ENCODE data around the gene AP1G2. TPM values are rescaled to one million over a fixed set of nuclear protein-coding genes. Genes with fewer than 3 reads are reported as not detected.
"Not testable (repeated sequence)": the region's sequence is repeated elsewhere in the genome, so short reads cannot be mapped to it uniquely, and the experiment has no call there.

Gene AP1G2
- total and polyA plus RNA-seq, 2 of the 13 experiments (the other 11 are each of a cell fraction or from before 2014, with no cell fraction given), result 96.9 to 611 TPM

GRCh38 chr14:23609411-23610089, 42.0 kb upstream of the AP1G2 start (continued):
- TF ChIP-seq ARID5B (CRISPR knock-in tag; IDR thresholded peaks at IDR 0.05) (peak; percentile 95), NR0B2 (CRISPR knock-in tag; IDR thresholded peaks at IDR 0.05) (peak; percentile 78; the same call in 1 of the 2 replicates), NFYC (CRISPR knock-in tag; IDR thresholded peaks at IDR 0.05) (peak; percentile 39; the same call in 1 of the 2 replicates), FOXP1 (CRISPR knock-in tag; IDR thresholded peaks at IDR 0.05) (peak; percentile 65), TP53 (CRISPR knock-in tag; conservative IDR thresholded peaks at IDR 0.05) (peak; percentile 92; the same call in 1 of the 2 replicates), MED8 (CRISPR knock-in tag; IDR thresholded peaks at IDR 0.05; ENCODE audit: insufficient replicate concordance) (peak; percentile 85), ZNF547 (CRISPR knock-in tag; IDR thresholded peaks at IDR 0.05) (peak; percentile 66; the same call in 1 of the 2 replicates), TCF12 (CRISPR knock-in tag; IDR thresholded peaks at IDR 0.05) (peak; percentile 89), TFDP2 (CRISPR knock-in tag; IDR thresholded peaks at IDR 0.05) (peak; percentile 37), MED13 (CRISPR knock-in tag; IDR thresholded peaks at IDR 0.05) (peak; percentile 52; the same call in 1 of the 2 replicates), ZNF703 (CRISPR knock-in tag; IDR thresholded peaks at IDR 0.05; ENCODE audit: borderline replicate concordance) (0 out of 2 replicates have a peak, but pooled peaks have one; percentile 50), IRF2 (CRISPR knock-in tag; IDR thresholded peaks at IDR 0.05) (peak; percentile 88), DMAP1 (CRISPR knock-in tag; IDR thresholded peaks at IDR 0.05) (peak; percentile 69; the same call in 1 of the 2 replicates), KDM2A (CRISPR knock-in tag; IDR thresholded peaks at IDR 0.05; ENCODE audit: borderline replicate concordance, low read depth) (peak; percentile 47; the same call in 1 of the 2 replicates), RXRA (CRISPR knock-in tag; IDR thresholded peaks at IDR 0.05) (peak; percentile 72), EED (CRISPR knock-in tag; IDR thresholded peaks at IDR 0.05) (0 out of 2 replicates have a peak, but pooled peaks have one; percentile 50), NFAT5 (CRISPR knock-in tag; IDR thresholded peaks at IDR 0.05) (peak; percentile 71; the same call in 1 of the 2 replicates), ARHGAP35 (CRISPR knock-in tag; IDR thresholded peaks at IDR 0.05; ENCODE audit: borderline replicate concordance) (peak; percentile 61; the same call in 1 of the 2 replicates)
- not testable (repeated sequence) for TF ChIP-seq FOXP1, TCF12 (IDR thresholded peaks at IDR 0.05)
